ENCODE results near the gene GMCL2. TPM values are rescaled to one million over a fixed set of nuclear protein-coding genes. Genes with fewer than 3 reads are reported as not detected.

GMCL2 gene
- total and polyA plus RNA-seq, 2 experiments from 2014 or later = 0.07 TPM; not detected in 1

DNA sequence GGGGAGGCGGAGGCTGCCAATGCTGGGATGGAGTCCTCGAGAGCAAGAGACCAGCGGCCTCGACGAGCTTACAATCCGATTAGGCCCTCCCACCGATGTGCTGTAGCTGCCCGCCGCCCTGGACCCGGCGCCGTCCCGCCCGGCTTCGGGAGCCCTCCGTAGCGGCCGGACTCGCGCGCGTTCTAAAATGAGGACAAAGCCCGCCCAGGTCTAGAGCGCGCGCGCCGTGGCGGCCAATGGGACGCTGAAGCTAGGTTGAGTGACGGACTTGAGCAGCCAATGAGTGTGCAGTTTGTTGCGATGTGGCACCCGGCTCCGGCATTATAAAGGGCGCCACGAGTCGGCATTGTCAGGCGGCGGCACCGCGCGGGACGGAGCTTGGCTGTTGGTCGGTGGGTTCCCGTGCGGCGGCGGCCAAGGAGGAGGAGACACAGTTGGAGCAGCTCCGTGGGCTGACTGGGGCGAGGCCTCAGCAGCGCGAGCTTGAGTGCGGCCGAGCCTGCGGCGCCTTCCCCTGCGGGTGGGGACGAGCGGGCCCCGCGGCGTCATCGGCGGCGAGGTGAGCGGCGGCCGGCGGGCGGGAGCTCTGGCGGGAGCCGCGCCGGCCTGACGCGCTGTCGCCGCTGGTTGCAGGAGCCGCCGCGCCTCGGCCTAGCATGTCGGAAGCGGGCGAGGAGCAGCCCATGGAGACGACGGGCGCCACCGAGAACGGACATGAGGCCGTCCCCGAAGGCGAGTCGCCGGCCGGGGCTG is 17.2 kb upstream of the GMCL2 start, which contains the start of gene HNRNPAB:
HNRNPAB (plus strand) TSS at position 352 of the 753 bp plus-strand sequence; CDS start at position 657, 305 bp downstream.
- Mint-ChIP-seq H3K27me3 (ENCODE audit: insufficient read depth, low read depth, poor library complexity) (peaks cover 27% of the 10 kb centered on the region), H3K27ac (peak within 1 kb of the TSS; percentile 100), H3K36me3 (ENCODE audit: low read depth) (peaks cover 45% of the 10 kb centered on the region), H3K9me3 (peaks cover 8% of the 10 kb centered on the region), H3K4me3 (peak within 1 kb of the TSS; percentile 98), H3K4me1 (peaks cover 39% of the 10 kb centered on the region)
- H2AFZ ChIP-seq = peak within 1 kb of the TSS; percentile 86; the same call in 1 of the 2 replicates
- no peaks in the 10 kb centered on the region for H3K9me2 ChIP-seq (ENCODE audit: insufficient read depth)
- H3F3A ChIP-seq (replicated peaks; ENCODE audit: low read depth) = peaks cover 41% of the 10 kb centered on the region
- H3K4me2 ChIP-seq = peak within 1 kb of the TSS; percentile 99
- H3K36me3 ChIP-seq (ENCODE audit: insufficient read depth) = peaks cover 40% of the 10 kb centered on the region
- DNase-seq (ENCODE audit: low spot score) (peak; percentile 98), ATAC-seq (peak; percentile 86)
- peak; percentile 67 for TF ChIP-seq CREB1 (CRISPR knock-in tag; IDR thresholded peaks at IDR 0.05; ENCODE audit: low read depth)
- TF ChIP-seq EZH2phosphoT487 (IDR thresholded peaks at IDR 0.05; ENCODE audit: unreplicated experiment) = no peak
- TF ChIP-seq NANOG (IDR thresholded peaks at IDR 0.05; ENCODE audit: borderline replicate concordance) = no peak
- TF ChIP-seq EZH2 (IDR thresholded peaks at IDR 0.05; ENCODE audit: low read depth, unreplicated experiment) = no peak
- TF ChIP-seq POLR2AphosphoS5 (IDR thresholded peaks at IDR 0.05; ENCODE audit: low read depth) = peak; percentile 100
- TF ChIP-seq ZNF114 (CRISPR knock-in tag; IDR thresholded peaks at IDR 0.05) = no peak
- peak within 1 kb of the TSS; percentile 100 for H3K4me3 ChIP-seq
- peaks cover 40% of the 10 kb centered on the region for H4K20me1 ChIP-seq (replicated peaks; ENCODE audit: insufficient read depth)
- H3K27ac ChIP-seq (ENCODE audit: low read depth) = peak within 1 kb of the TSS; percentile 87
- peaks cover 23% of the 10 kb centered on the region for H3K4me1 ChIP-seq (ENCODE audit: insufficient read depth)
- no peaks in the 10 kb centered on the region for H3K27me3 ChIP-seq (ENCODE audit: insufficient read depth)
- H3K79me2 ChIP-seq (replicated peaks; ENCODE audit: insufficient read depth) = peaks cover 56% of the 10 kb centered on the region

DNA sequence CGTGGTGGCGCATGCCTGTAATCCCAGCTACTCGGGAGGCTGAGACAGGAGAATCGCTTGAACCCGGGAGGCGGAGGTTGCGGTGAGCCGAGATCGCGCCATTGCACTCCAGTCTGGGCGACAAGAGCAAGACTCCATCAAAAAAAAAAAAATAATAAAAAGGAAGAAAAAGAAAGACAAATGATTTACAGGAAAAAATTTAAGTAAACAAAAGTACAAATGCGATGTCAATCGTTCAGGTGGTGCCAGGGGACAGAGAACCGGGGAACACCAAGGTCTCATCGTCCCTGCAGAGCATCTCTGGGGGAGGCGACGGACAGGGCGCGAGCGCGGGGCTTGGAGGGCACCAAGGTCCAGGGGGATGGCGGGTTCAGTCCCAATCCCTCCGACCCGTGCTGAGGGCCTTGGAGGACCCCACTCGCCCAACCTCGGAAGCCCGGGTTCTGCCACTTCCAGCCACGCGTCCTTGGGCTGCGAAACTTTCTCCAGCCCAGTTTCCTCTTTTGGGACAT is 16.6 kb upstream of the GMCL2 start:
- Mint-ChIP-seq H3K27ac (no peak overlapping the region; the same call in 1 of the 2 replicates), H3K4me3 (peak overlapping the region; percentile 98), H3K27me3 (ENCODE audit: insufficient read depth, low read depth, poor library complexity) (peaks cover 27% of the 10 kb centered on the region), H3K9me3 (peaks cover 8% of the 10 kb centered on the region), H3K4me1 (peaks cover 35% of the 10 kb centered on the region), H3K36me3 (ENCODE audit: low read depth) (peaks cover 39% of the 10 kb centered on the region)
- peak overlapping the region; percentile 86; the same call in 1 of the 2 replicates for H2AFZ ChIP-seq
- no peaks in the 10 kb centered on the region for H3K27me3 ChIP-seq (ENCODE audit: insufficient read depth)
- peaks cover 34% of the 10 kb centered on the region for H4K20me1 ChIP-seq (replicated peaks; ENCODE audit: insufficient read depth)
- DNase-seq (ENCODE audit: low spot score) (no peak), ATAC-seq (peak; percentile 21)
- H3K4me3 ChIP-seq = peak overlapping the region; percentile 100
- peak overlapping the region; percentile 89 for H3K4me2 ChIP-seq
- peaks cover 33% of the 10 kb centered on the region for H3K36me3 ChIP-seq (ENCODE audit: insufficient read depth)
- peaks cover 35% of the 10 kb centered on the region for H3F3A ChIP-seq (replicated peaks; ENCODE audit: low read depth)
- H3K27ac ChIP-seq (ENCODE audit: low read depth) = peak overlapping the region; percentile 83
- H3K9me2 ChIP-seq (ENCODE audit: insufficient read depth) = no peaks in the 10 kb centered on the region
- H3K79me2 ChIP-seq (replicated peaks; ENCODE audit: insufficient read depth) = peaks cover 51% of the 10 kb centered on the region
- peaks cover 23% of the 10 kb centered on the region for H3K4me1 ChIP-seq (ENCODE audit: insufficient read depth)
- TF ChIP-seq ZNF331 (CRISPR knock-in tag; IDR thresholded peaks at IDR 0.05; ENCODE audit: low read depth) (no peak), JUNB (IDR thresholded peaks at IDR 0.05; ENCODE audit: unreplicated experiment) (no peak), EZH2phosphoT487 (IDR thresholded peaks at IDR 0.05; ENCODE audit: unreplicated experiment) (no peak), STAT1 (IDR thresholded peaks at IDR 0.05; ENCODE audit: unreplicated experiment) (no peak), ZNF114 (CRISPR knock-in tag; IDR thresholded peaks at IDR 0.05) (no peak)
- TF ChIP-seq, protein P1, sequence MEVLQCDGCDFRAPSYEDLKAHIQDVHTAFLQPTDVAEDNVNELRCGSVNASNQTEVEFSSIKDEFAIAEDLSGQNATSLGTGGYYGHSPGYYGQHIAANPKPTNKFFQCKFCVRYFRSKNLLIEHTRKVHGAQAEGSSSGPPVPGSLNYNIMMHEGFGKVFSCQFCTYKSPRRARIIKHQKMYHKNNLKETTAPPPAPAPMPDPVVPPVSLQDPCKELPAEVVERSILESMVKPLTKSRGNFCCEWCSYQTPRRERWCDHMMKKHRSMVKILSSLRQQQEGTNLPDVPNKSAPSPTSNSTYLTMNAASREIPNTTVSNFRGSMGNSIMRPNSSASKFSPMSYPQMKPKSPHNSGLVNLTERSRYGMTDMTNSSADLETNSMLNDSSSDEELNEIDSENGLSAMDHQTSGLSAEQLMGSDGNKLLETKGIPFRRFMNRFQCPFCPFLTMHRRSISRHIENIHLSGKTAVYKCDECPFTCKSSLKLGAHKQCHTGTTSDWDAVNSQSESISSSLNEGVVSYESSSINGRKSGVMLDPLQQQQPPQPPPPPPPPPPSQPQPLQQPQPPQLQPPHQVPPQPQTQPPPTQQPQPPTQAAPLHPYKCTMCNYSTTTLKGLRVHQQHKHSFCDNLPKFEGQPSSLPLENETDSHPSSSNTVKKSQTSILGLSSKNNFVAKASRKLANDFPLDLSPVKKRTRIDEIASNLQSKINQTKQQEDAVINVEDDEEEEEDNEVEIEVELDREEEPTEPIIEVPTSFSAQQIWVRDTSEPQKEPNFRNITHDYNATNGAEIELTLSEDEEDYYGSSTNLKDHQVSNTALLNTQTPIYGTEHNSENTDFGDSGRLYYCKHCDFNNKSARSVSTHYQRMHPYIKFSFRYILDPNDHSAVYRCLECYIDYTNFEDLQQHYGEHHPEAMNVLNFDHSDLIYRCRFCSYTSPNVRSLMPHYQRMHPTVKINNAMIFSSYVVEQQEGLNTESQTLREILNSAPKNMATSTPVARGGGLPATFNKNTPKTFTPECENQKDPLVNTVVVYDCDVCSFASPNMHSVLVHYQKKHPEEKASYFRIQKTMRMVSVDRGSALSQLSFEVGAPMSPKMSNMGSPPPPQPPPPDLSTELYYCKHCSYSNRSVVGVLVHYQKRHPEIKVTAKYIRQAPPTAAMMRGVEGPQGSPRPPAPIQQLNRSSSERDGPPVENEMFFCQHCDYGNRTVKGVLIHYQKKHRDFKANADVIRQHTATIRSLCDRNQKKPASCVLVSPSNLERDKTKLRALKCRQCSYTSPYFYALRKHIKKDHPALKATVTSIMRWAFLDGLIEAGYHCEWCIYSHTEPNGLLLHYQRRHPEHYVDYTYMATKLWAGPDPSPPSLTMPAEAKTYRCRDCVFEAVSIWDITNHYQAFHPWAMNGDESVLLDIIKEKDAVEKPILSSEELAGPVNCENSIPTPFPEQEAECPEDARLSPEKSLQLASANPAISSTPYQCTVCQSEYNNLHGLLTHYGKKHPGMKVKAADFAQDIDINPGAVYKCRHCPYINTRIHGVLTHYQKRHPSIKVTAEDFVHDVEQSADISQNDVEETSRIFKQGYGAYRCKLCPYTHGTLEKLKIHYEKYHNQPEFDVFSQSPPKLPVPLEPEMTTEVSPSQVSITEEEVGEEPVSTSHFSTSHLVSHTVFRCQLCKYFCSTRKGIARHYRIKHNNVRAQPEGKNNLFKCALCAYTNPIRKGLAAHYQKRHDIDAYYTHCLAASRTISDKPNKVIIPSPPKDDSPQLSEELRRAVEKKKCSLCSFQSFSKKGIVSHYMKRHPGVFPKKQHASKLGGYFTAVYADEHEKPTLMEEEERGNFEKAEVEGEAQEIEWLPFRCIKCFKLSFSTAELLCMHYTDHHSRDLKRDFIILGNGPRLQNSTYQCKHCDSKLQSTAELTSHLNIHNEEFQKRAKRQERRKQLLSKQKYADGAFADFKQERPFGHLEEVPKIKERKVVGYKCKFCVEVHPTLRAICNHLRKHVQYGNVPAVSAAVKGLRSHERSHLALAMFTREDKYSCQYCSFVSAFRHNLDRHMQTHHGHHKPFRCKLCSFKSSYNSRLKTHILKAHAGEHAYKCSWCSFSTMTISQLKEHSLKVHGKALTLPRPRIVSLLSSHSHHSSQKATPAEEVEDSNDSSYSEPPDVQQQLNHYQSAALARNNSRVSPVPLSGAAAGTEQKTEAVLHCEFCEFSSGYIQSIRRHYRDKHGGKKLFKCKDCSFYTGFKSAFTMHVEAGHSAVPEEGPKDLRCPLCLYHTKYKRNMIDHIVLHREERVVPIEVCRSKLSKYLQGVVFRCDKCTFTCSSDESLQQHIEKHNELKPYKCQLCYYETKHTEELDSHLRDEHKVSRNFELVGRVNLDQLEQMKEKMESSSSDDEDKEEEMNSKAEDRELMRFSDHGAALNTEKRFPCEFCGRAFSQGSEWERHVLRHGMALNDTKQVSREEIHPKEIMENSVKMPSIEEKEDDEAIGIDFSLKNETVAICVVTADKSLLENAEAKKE (CRISPR knock-in tag; IDR thresholded peaks at IDR 0.05) = no peak
- TF ChIP-seq, protein P2, sequence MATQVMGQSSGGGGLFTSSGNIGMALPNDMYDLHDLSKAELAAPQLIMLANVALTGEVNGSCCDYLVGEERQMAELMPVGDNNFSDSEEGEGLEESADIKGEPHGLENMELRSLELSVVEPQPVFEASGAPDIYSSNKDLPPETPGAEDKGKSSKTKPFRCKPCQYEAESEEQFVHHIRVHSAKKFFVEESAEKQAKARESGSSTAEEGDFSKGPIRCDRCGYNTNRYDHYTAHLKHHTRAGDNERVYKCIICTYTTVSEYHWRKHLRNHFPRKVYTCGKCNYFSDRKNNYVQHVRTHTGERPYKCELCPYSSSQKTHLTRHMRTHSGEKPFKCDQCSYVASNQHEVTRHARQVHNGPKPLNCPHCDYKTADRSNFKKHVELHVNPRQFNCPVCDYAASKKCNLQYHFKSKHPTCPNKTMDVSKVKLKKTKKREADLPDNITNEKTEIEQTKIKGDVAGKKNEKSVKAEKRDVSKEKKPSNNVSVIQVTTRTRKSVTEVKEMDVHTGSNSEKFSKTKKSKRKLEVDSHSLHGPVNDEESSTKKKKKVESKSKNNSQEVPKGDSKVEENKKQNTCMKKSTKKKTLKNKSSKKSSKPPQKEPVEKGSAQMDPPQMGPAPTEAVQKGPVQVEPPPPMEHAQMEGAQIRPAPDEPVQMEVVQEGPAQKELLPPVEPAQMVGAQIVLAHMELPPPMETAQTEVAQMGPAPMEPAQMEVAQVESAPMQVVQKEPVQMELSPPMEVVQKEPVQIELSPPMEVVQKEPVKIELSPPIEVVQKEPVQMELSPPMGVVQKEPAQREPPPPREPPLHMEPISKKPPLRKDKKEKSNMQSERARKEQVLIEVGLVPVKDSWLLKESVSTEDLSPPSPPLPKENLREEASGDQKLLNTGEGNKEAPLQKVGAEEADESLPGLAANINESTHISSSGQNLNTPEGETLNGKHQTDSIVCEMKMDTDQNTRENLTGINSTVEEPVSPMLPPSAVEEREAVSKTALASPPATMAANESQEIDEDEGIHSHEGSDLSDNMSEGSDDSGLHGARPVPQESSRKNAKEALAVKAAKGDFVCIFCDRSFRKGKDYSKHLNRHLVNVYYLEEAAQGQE (IDR thresholded peaks at IDR 0.05; ENCODE audit: unreplicated experiment) = no peak

Measured in GM23338 (cell line).